Keratinocyte (primary cell): ENCODE results near the gene PTAR1.

ENCODE experiments used
- EZH2 ChIP-seq: IDR thresholded peaks from one replicate; pipeline ENCODE4 v1.6.1; 2012; ENCODE audit warnings: inconsistent platforms, mild to moderate bottlenecking, low read length, moderate library complexity
- TF ChIP-seq, protein P1 (sequence below), 3 experiments: IDR thresholded peaks in 1 of 3; conservative IDR thresholded peaks in 1 of 3; optimal IDR thresholded peaks in 1 of 3; 2 replicates in 2 of 3; 3 replicates in 1 of 3; pipeline versions ENCODE3 to v1.5.1; 2011; ENCODE audit warnings: low read length in 3 of 3, mild to moderate bottlenecking in 3 of 3, moderate library complexity in 2 of 3, control low read depth in 1 of 3, inconsistent platforms in 1 of 3; ENCODE audit not compliant: insufficient read depth in 2 of 3; ENCODE audit errors: extremely low read depth in 1 of 3

DNA sequence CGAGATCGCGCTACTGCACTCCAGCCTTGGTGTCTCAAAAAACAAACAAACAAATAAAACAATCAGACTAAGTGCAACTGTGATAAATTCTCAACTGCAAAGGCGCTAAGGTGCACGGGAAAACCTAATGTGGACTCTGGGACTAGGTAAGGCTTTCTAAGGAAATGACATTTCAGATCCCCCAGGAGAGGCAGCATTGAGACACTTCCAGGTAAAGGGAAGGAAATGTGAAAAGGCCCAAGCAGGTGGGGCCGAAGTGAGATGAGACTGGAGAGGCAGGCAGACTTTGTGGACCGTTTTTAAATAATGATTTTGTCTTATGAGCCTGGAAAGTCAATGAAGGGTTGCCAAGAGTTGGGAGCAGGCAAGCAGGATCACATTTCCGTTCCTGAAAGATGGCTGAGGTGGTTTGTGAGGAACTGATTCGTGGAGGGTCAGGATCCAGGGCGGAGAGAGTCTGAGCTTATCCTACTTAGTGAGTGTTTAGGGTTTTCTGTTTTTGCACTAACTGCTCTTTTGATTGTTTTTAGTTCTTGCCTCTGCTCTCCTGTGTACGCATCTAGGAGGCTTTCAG, 85.6 kb downstream of the PTAR1 start:
- TF ChIP-seq, protein P1, sequence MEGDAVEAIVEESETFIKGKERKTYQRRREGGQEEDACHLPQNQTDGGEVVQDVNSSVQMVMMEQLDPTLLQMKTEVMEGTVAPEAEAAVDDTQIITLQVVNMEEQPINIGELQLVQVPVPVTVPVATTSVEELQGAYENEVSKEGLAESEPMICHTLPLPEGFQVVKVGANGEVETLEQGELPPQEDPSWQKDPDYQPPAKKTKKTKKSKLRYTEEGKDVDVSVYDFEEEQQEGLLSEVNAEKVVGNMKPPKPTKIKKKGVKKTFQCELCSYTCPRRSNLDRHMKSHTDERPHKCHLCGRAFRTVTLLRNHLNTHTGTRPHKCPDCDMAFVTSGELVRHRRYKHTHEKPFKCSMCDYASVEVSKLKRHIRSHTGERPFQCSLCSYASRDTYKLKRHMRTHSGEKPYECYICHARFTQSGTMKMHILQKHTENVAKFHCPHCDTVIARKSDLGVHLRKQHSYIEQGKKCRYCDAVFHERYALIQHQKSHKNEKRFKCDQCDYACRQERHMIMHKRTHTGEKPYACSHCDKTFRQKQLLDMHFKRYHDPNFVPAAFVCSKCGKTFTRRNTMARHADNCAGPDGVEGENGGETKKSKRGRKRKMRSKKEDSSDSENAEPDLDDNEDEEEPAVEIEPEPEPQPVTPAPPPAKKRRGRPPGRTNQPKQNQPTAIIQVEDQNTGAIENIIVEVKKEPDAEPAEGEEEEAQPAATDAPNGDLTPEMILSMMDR (optimal IDR thresholded peaks at IDR 0.05 in 1 of 3, IDR thresholded peaks at IDR 0.05 in 1 of 3, conservative IDR thresholded peaks at IDR 0.05 in 1 of 3; ENCODE audit: extremely low read depth in 1 of 3, insufficient read depth in 2 of 3, low read length in 3 of 3): peak; percentile 19 to 45 (median 27)
- TF ChIP-seq EZH2: no peak
